ENCODE measurements around the gene CARD6.
A peak's percentile ranks its signal among the peaks of the same experiment; 100 is the strongest.
"Not testable (repeated sequence)": the region's sequence is repeated elsewhere in the genome, so short reads cannot be mapped to it uniquely, and the experiment has no call there.

CARD6 gene

DNA sequence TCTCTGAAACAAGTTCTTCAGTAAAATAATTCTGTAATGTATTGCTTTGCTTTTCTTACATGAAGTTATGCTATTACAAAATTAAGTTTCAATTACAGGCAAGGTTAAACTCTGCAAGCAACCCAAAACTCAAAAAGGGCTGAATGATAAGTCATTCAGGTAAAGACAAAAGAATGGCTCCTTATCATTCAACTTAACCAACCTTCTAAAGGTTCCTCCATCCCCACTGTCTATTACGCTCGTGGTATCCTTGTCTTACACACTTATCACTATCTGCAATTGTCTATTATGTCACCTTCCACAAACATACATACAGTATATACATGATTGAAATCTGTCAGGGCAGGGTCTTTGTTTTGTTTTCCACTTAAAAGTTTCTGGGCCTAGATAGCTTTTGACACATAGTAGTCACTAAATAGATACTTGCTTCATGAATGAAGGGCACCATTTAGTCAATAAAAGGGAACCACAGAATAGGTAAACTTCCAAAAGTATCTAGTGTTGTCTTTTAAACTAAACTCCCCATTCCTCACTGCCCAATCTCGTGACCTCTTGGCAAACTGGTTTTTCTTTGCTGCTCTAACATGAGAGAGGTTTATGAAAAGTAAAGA, 13.0 kb upstream of the CARD6 start:
- DNase-seq (no peak), ATAC-seq (no peak)

DNA sequence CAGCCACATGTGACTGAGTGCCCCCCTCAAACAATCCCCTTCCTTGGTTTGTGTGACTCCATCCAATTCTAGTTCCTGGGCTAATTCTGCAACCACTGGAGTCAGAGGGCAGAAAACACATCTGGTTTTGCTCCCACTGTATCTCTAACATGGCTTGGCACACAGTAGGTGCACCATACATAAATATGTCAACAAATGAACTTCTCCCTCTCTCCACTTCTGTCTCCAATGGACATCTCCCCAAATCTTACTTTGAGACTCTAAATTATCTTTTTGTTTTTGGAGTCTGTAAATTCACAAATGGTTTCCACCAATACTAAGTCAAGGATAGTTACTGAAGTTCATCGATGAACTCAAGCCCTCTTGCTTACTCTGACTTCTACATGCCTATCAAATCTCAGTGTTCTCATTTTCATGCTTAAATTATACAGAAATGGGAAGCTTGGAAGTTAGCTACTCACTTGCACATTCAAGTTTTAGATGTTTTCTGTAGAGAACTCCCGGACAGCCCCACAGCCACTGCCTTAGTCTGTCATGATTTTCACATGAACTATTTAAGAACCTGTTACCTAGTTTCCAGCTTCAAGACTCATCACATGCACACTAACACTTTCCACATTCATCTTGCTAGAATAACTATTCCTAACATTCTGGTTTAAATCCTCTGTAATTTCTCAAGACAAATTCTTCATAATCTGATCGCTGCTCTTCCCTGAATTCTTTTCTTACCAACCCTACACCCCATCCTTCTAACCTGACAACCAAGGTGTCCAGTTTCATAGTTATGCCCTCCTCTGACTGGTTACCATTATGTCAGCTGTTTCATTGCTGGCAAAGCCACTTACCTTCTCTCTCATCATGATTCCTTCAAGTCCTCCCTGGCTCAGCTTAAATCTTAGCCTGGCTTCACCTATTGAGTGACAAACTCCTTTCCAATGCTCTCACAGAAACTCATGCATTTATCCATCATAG, 12.2 kb upstream of the CARD6 start:
- DNase-seq = no peak
- no peak for ATAC-seq

DNA sequence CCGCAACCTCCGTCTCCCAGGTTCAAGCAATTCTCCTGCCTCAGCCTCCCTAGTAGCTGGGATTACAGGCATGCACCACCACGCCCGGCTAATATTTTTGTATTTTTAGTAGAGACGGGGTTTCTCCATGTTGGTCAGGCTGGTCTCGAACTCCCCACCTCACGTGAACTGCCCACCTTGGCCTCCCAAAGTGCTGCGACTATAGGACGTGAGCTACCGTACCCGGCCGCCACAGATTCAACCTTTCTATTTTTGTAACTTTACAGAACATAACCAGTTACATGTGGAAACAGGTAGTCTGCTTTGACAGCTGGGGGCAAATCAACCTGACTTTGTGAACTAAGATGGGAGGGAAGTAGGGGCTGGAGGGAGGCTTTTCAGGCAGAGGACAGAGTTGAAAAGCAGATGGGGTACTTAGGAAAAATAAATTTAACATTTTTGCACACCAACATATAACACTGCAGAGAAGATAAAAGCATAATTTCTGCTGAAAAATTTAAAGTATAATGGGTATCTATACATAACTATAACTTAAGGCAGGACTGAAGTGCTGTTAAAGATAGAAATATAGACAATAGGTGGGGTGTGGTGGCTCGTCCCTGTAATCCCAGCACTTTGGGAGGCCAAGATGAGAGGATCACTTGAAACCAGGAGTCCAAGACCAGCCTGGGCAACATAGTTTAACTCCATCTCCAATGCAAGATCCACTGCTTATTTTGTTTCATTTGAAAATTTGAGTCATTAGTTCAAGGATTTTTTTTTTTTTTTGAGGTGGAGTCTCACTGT, 11.2 kb upstream of the CARD6 start:
- DNase-seq = no peak
- ATAC-seq = no peak

DNA sequence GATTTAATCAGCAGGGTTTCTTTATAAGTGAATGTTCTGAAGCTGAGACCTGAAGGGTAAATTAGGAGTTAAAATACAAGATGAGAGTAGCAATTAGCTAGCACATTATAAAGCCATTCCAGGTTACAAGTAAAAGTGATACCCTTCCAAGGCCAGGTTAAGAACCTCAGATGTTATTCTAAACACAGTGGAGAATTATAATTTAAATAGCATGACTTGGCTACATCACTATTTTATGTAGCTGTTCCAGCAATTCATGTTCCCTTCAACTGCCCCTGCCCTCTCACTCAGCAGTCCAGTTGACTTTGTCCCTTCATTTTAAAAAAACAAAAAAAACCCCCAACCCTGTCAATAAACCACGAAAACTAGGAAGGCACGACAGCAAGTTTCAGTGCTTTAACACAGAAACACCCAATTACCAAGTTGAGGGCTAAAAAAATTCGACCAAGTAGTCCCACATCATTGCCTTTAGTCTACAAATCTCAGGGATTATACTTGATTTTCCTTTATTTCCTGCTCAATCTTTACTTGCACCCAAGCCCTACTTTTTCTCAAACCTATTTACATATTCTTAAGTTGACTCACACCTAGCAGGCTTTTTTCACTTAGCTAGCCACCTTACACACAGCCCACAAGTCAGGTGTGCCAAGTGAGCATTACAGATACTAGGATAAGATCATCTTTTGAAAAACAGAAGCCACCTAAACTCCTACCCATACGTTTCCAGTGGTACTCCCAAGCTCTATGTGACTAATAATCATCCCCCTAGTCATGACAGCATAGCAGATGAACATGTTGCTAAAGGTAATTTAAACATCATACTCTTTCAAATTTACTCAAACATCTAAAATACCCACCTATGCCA, 9.6 kb upstream of the CARD6 start:
- ATAC-seq (peak; percentile 56), DNase-seq (no peak)

DNA sequence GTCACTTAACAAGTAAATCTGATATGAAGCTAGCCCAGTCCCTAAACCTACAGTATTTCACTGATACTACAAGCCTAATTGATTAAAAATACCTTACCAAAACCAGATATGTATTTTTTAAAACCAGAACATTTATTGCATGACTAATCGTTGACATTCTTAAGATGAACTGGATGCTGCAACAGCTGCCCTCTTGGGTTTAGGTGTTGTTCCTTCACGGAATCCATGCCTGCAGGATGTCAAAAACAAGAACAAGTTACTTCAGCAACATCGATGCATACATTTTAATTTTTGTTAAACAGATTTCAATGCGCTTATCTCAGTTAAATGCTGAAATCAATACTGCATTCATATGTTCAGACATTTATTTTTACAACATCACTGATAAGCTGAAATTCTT, 8.8 kb upstream of the CARD6 start:
- no peak for DNase-seq
- no peak for ATAC-seq

DNA sequence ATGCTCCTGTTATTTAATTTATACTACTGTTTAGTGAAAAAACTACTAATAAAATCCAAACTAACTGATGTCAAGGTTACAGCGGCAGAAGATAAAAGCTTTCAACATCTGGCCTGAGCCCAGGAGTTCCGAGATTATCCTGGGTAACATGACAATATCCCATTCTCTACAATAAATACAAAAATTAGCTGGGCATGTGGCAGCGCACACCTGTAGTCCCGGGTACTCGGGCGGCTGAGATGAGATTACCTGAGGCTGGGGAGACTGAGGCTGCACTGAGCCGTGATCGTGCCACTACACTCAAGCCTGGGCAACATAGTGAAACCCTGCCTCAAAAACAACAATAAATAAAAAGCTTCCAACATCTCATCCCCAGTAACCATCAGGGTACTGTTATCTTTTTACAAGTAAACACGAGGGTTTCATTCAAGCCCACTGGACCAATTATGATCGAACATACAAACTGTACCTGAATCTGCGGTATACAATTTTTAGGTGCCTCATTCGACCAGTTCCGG, 7.4 kb upstream of the CARD6 start:
- DNase-seq = no peak

DNA sequence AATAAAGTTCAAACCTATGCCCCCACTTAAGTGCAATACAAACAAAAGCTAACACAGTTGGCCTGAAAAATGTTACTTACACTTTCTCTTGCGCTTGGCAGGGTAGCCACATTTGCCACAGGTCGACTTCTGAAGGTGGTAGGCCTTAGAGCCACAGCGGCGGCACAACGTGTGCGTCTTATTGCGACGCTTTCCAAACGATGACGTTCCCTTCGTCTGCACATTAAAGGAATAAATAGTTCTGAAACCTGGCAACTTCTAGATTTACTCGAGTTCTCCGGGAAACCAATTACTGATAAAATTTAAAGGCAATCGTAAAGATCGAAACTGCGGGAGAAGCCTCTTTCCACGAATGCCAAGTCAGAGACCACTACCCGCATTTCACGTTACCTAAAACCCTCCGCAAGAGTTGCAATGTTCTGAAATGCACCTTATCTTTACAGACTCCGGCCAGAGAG, 6.7 kb upstream of the CARD6 start:
- no peak for DNase-seq
- ATAC-seq = no peak

More for the DNA sequence above, 7.4 kb upstream of the CARD6 start:
- ATAC-seq = no peak

DNA sequence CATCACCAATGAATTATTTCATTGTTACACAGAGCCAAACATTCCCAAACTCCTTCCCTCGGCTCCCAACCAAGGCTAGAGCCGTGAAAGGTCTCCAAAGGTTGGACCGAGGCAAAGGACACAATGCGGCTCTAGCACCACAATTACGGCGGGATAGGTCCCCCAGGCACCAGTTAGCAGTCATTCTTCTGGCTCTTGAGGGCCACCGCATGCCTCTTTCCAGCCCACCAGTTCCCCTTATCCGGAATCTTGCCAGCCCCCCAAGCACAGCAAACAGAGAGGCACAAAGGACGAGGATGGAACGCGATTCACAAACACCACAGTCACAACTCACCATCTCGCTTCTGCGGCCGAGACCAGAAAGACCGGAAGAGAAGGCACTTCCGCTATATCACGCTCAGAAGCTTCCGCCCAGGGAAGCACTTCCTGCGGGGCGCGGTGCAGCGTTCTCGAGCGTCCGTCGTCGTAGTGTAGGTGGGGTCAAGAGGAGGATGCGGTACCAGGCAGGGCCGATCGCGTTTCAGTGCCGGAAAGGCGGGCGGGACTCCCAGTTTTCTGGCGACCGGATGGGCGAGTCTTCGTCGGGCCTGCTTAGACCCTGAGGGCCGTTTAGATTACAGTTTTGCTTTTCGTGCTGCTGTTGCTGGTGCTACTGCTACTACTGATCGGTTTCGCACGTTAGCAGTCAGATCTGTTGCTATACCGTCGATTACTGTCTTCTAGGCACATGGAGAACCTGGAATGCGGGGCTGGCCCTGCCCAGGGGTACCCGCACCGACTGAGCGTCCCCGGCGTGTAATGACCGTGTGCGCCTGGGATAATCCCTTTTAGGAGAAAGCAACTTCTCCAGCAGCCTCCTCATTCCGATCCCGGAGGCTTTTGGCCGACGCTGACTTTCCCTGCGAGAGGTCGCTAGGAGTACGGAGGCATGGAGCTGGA, 6.0 kb upstream of the CARD6 start, which contains the start of gene RPL37:
Gene RPL37 (minus strand): TSS at position 374 of the 939 bp plus-strand sequence. CDS start 37 bp downstream, at position 337.
- ATAC-seq (peak; percentile 96), DNase-seq (peak; percentile 93)

DNA sequence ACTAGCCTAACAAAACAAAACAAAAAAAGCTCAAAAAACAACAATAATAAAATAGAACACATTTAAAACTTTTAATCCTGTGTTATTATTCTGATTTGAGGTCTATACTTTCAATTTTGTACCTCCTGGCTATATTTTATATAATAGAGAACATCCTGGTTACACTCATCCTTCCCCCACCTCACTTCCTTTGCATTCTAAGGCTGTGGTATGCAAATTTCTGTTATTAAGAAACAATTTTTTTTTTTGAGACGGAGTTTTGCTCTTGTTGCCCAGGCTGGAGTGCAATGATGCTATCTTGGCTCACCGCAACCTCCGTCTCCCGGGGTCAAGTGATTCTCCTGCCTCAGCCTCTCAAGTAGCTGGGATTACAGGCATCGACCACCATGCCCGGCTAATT, 3.1 kb upstream of the CARD6 start:
- ATAC-seq = no peak
- DNase-seq = no peak

DNA sequence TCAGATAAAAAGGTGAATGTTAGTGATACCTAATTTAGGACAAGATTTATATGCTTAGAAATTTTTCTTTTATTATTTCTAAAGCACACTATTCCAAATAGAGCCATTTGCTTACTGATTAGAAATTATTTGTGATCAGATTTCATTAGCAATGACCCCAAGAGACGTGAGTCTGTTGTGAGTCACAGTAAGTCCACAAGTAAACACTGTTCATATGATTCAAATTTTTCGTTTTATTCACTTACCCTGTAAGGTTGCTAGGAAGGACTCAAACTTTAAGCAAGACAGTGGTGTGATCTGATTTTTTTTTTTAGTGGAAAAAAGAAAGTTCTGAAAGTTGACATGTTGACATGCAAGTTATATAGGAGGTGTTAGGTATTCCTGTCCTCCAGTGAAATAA, 1.2 kb downstream of the CARD6 start:
- ATAC-seq (no peak), DNase-seq (no peak)

DNA sequence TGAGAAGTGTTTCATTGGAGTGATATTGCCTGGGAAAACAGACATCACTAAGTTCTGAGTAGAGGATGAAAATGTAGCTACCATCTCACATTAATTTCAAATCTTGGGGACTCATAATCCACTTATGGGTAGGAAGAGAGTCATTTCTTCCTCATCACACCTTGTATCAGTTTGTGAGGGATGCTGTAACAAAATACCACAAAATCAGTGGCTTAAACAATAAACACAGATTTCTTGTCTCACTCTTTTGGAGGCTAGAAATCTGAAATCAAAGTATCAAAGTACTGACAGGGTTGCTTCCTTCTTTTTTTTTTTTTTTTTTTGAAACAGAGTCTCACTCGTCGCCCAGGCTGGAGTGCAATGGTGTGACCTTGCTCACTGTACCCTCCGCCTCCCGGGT, 3.4 kb downstream of the CARD6 start:
- DNase-seq = no peak
- ATAC-seq = no peak

DNA sequence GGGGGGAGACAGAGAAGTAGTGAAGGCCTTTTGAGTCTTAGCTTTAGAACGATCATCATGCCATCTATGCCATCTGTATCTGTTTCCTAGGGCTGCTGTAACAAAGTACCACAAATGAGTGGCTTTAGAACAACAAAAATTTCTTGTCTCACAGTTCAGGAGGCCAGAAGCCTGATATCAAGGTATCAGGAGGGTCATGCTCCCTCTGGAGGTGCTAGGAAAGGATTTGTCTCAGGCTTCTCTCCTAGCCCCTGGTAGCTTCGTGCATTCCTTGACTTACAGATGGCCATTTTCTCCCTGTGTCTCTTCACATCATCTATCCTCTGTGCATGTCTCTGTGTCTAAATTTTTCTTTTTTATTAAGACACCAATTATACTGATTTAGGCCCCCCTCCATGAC, 5.2 kb downstream of the CARD6 start:
- DNase-seq (no peak), ATAC-seq (no peak)

DNA sequence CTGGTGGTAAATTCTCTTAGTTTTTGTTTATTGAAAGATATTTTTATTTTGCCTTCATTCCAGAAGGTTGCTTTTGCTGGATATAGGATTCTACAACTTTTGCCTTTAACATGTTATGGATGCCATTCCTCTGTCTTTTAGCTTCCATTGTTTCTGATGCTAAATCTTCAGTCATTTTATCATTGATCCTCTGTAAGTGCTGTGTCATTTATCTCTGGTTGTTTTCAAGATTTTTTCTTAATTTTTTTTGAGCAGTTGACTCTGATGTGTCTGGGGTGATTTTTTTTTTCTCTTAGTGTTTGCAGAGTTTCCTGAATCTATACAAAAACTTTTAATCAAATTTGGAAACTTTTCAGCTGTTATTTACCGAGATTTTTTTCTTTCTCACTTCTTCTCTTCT, 6.4 kb downstream of the CARD6 start:
- DNase-seq = no peak
- no peak for ATAC-seq

DNA sequence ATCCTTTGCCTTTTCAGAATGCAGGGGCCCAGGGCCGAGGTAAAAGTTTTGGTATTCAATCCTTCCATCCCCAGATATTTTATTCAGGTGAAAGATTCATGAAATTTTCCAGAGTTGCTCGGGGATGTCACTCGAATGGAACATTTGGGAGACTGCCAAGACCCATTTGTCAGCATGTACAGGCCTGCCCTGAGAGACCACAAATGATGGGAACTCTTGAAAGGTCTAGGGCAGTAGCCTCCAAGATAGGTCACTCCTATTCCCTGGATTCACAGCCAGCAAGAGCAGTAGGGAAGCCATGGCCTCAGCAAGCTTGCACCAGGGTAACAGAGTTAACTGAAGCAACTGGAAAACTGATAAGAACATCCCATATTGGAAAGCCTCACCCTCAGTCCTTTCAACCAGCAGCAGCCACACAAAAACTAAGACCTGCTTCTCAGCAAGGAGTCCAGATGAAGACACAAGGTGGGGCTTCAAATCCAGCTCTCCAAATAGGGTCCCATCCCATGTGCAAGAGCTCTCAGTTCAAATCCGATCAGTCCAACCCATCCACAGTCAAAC, 12.5 kb downstream of the CARD6 start:
- ATAC-seq (no peak), DNase-seq (no peak)

DNA sequence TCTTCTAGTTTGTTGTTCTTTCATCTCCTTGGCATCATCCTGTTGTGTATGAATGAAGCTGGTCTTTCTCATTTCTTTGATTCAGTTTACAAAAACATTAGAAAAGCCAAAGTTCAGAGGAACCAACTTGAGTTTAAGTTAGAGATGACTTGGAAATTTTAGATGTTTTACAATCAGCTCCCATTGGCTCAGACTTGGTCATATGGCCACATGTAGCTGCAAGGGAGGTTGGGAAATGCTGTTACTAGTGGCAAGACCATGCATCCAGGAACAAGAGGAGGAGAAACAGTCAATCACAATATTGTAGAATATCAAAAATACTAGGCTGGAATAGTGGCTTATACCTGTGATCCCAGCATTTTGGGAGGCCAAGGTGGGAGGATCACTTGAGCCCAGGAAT, 19.5 kb downstream of the CARD6 start:
- DNase-seq = no peak
- no peak for ATAC-seq

DNA sequence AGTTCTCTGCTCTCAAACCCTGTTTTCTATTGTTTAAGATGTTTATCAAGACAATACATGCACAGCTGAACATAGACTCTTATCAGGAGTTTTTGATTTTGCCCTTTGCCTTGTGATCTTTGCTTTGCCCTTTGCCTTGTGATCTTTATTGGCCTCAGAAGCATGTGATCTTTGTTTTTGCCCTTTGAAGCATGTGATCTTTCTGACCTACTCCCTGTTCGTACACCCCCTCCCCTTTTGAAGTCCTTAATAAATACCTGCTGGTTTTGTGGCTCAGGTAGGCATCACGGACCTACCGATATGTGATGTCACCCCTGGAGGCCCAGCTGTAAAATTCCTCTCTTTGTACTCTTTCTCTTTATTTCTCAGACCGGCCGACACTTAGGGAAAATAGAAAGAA, 23.8 kb downstream of the CARD6 start:
- DNase-seq, ATAC-seq: not testable (repeated sequence)

DNA sequence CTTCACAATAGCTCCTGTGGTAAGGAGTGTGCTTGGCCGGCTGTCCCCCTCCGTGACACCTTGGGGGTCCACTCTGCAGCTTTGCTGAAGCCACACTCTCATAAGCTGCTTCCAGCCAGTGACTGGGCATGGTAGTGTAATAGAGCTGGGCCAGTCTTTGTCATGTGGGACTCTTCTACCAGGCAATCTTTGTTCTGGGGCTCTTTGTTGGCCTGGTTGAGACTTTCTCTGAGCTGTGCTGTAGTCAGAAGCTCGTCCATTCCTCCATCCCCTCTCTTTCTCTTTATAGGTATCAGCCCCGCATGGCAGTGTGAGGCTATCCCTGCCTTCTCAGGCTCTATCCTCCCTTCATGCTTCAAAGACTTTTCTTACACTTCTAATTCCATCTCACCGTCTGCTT, 25.7 kb downstream of the CARD6 start:
- no peak for ATAC-seq
- DNase-seq = no peak

DNA sequence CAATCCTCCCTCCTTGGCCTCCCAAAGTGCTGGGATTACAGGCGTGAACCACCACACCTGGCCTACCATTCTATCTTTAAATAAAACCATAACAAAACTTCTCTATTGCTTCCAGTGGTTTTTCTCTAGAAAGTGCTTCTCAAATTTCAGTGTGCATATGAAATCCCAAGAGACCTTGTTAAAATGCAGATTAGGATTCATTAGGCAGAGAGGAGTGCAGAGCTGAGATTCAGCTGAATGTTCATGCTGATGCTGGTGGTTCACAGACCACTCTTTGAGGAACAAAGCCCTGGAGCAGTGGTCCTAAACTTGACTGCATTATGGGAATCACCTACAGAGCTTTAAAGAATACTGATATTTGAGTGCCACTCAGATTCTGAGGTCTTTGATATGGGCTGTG, 28.2 kb downstream of the CARD6 start:
- DNase-seq (no peak), ATAC-seq (no peak)

DNA sequence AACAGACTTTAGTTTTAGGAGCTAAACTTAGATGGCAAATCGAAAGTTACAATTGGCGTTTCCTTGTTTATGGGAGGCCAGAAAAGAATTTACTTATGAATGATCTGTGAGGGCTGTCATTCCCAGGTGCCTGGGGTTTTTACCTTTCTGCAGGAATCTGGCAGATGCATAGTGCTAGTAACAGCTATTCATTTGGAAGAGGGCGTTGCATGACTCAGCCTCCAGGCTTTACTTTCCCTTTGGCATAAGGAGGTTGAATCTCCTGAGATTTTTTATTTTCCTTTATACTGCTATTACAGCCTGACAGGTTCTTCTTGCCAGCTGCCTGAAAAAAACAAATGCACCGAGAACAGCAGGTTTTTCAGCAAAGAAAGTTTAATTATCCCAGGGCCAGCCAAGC, 30.0 kb downstream of the CARD6 start:
- no peak for ATAC-seq
- DNase-seq = no peak

DNA sequence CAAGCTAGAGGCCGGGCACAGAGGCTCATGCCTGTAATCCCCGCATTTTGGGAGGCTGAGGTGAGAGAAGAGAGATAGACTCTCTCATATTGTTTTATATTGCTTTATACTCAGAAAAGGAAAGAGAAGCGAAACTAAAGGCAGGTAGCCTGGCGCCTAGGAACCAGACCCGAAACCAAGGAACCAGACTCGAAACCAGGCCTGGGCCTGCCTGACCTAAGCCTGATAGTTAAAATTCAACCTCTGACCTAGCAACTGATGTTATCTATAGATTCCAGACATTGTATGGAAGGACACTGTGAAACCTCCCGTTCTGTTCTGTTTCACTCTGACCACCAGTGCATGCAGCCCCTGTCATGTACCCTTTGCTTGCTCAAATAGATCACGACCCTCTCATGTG, 31.1 kb downstream of the CARD6 start:
- not testable (repeated sequence) for DNase-seq, ATAC-seq

Measured in stimulated activated naive CD8-positive, alpha-beta T cell treated with anti-CD3 and anti-CD28 coated beads, Interleukin-15, Interleukin-2, amounts not matched to agents 100 U/mL and 50 U/mL, for 24 hours (primary cell).